B cell (primary cell): ENCODE measurements around the gene SOCS3.

Experiments
- CTCF ChIP-seq: fragments of 200-600 bp; IDR thresholded peaks from one replicate; pipeline ENCODE4 v1.8.0; 2022; ENCODE audit warnings: antibody characterized with exemption, mild to moderate bottlenecking
- EZH2 ChIP-seq: IDR thresholded peaks from 2 replicates; pipeline ENCODE4 v1.6.1; 2012; ENCODE audit warnings: borderline replicate concordance, low read depth, mild to moderate bottlenecking, moderate library complexity, low read length; ENCODE audit not compliant: insufficient read depth, poor library complexity, severe bottlenecking

GRCh38 chr17:78406396-78406795 lies 46.5 kb upstream of the SOCS3 start:
- TF ChIP-seq CTCF = no peak
- TF ChIP-seq EZH2 = no peak
